Measurements from ENCODE around the gene NUP210L. TPM values are rescaled to one million over a fixed set of nuclear protein-coding genes. Genes with fewer than 3 reads are reported as not detected.

Gene NUP210L
- total RNA-seq, 1 experiment from 2014 or later: not detected

DNA sequence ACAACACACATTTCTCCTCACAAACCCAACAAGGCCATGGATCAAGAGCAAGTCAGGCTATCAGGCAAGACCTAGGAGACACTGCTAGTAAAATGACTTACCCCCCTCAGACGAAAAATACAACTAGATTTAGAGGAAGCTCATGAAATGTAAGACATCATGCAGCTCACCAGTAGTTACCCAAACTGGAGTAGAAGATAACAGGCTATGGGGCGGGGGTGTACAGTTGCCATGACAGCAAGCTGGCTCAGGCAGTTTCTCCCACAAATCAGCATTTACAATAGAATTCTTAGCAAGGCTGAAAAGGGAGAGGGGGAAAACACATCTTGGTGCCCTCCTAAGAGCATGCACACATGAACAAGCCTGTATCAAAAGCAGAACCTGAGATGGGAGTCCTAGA, 23.1 kb upstream of the NUP210L start:
- intact Hi-C loops (cut with micrococcal nuclease; ENCODE audit: unreplicated experiment): no loop called here
- no peak overlapping the region for H3K4me3 ChIP-seq
- no peak overlapping the region for H3K4me2 ChIP-seq
- H4K20me1 ChIP-seq (ENCODE audit: insufficient read depth): peaks cover 82% of the 10 kb centered on the region
- no peak overlapping the region for H3K27ac ChIP-seq
- H3K9me2 ChIP-seq (ENCODE audit: insufficient read depth): no peaks in the 10 kb centered on the region
- H3K79me2 ChIP-seq (ENCODE audit: low read depth): peaks cover 86% of the 10 kb centered on the region
- peaks cover 24% of the 10 kb centered on the region; the same call in 1 of the 2 replicates for H3K36me3 ChIP-seq (ENCODE audit: low read depth)
- no TSS peak for BruUV-seq (replicated peaks)
- peaks cover 3% of the 10 kb centered on the region; the same call in 1 of the 2 replicates for H3F3A ChIP-seq (ENCODE audit: insufficient read depth, low read depth)
- TF ChIP-seq EZH2 (IDR thresholded peaks at IDR 0.05; ENCODE audit: low read depth): no peak
- no peak for TF ChIP-seq CTCF (conservative IDR thresholded peaks at IDR 0.05)
- CTCF ChIA-PET: no interaction called here
- no peak overlapping the region for H2AFZ ChIP-seq
- peaks cover 24% of the 10 kb centered on the region for H3K4me1 ChIP-seq (replicated peaks; ENCODE audit: insufficient read depth)
- H3K9me3 ChIP-seq (ENCODE audit: insufficient read depth, low read depth): no peaks in the 10 kb centered on the region
- POLR2A ChIA-PET (ENCODE audit: unreplicated experiment): interaction anchor here (0.6 to 0.7 kb wide), 2 partner anchors 55 to 103 kb away, joined by 3 to 5 read pairs; no protein-coding TSS in a partner anchor
- DNase-seq: no peak
- H3K27me3 ChIP-seq (ENCODE audit: insufficient read depth, low read depth): no peaks in the 10 kb centered on the region

DNA sequence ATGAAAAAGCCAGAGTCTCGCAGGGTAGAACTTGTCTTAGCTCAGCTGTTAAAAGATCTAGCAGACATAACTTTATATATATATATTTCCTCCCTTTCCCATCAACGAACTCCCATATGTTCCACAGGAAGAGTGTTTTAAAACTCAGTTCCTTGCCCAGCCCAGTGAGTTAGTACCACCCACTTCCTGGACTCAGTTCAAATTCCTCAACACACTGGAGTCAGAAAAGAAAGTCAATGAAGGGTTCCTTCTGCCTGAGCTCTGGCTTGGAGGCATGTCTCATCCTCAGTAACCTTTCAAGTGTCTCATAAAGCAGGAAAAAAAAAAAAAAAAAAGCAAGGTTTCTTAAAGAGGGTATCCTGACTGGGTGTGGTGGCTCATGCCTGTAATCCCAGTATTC, 21.5 kb upstream of the NUP210L start:
- no TSS peak for BruUV-seq (replicated peaks)
- Histone ChIP-seq H3K4me2 (no peak overlapping the region), H2AFZ (no peak overlapping the region), H3K27ac (no peak overlapping the region), H3K4me3 (no peak overlapping the region), H3K79me2 (ENCODE audit: low read depth) (peaks cover 75% of the 10 kb centered on the region), H3K9me2 (ENCODE audit: insufficient read depth) (no peaks in the 10 kb centered on the region), H3K4me1 (replicated peaks; ENCODE audit: insufficient read depth) (peaks cover 20% of the 10 kb centered on the region), H3F3A (ENCODE audit: insufficient read depth, low read depth) (no peaks in the 10 kb centered on the region), H4K20me1 (ENCODE audit: insufficient read depth) (peaks cover 84% of the 10 kb centered on the region), H3K36me3 (ENCODE audit: low read depth) (peaks cover 38% of the 10 kb centered on the region; the same call in 1 of the 2 replicates), H3K27me3 (ENCODE audit: insufficient read depth, low read depth) (no peaks in the 10 kb centered on the region), H3K9me3 (ENCODE audit: insufficient read depth, low read depth) (no peaks in the 10 kb centered on the region)
- ChIA-PET CTCF (no interaction called here), POLR2A (ENCODE audit: unreplicated experiment) (interaction anchor here (0.5 kb wide), 1 partner anchor 516 kb away, joined by 3 read pairs; no protein-coding TSS in a partner anchor)
- TF ChIP-seq EZH2 (IDR thresholded peaks at IDR 0.05; ENCODE audit: low read depth): no peak
- no peak for TF ChIP-seq CTCF (conservative IDR thresholded peaks at IDR 0.05)
- no peak for DNase-seq
- intact Hi-C loops (cut with micrococcal nuclease; ENCODE audit: unreplicated experiment): no loop called here

DNA sequence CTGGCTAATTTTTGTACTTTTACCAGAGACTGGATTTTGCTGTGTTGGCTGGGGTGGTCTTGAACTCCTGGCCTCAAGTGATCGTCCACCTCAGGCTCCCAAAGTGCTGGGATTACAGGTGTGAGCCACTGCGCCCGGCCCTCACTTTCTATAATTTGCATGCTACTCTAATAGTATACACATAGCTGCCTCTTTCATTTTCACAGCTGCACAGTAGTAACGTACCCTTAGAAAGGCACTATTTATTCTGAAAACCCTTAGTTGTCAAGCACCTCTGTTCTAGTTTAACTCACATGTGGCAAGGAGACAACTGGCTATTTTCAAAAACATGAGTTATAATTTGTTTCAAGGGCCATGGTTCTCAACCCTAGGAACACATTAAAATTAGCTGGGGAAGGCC, 19.8 kb upstream of the NUP210L start:
- peaks cover 54% of the 10 kb centered on the region for H3K36me3 ChIP-seq (ENCODE audit: low read depth)
- peaks cover 67% of the 10 kb centered on the region for H4K20me1 ChIP-seq (ENCODE audit: insufficient read depth)
- H3K27ac ChIP-seq: no peak overlapping the region
- 0 out of 2 replicates have a peak, but pooled peaks cover 3% of the 10 kb centered on the region for H3K4me1 ChIP-seq (replicated peaks; ENCODE audit: insufficient read depth)
- TF ChIP-seq EZH2 (IDR thresholded peaks at IDR 0.05; ENCODE audit: low read depth) (no peak), CTCF (conservative IDR thresholded peaks at IDR 0.05) (no peak)
- no TSS peak for BruUV-seq (replicated peaks)
- peaks cover 9% of the 10 kb centered on the region; the same call in 1 of the 2 replicates for H3F3A ChIP-seq (ENCODE audit: insufficient read depth, low read depth)
- CTCF ChIA-PET: no interaction called here
- H3K4me2 ChIP-seq: no peak overlapping the region
- H3K9me3 ChIP-seq (ENCODE audit: insufficient read depth, low read depth): no peaks in the 10 kb centered on the region
- intact Hi-C loops (cut with micrococcal nuclease; ENCODE audit: unreplicated experiment): no loop called here
- no peaks in the 10 kb centered on the region for H3K9me2 ChIP-seq (ENCODE audit: insufficient read depth)
- H3K79me2 ChIP-seq (ENCODE audit: low read depth): peaks cover 58% of the 10 kb centered on the region
- H3K4me3 ChIP-seq: no peak overlapping the region
- H2AFZ ChIP-seq: no peak overlapping the region
- DNase-seq: no peak
- POLR2A ChIA-PET (ENCODE audit: unreplicated experiment): no interaction called here
- no peaks in the 10 kb centered on the region for H3K27me3 ChIP-seq (ENCODE audit: insufficient read depth, low read depth)
